IPS-NIHi7 (cell line): ENCODE data around the gene KCND3.
"Not testable (repeated sequence)": the region's sequence is repeated elsewhere in the genome, so short reads cannot be mapped to it uniquely, and the experiment has no call there.

Experiments
- DNase-seq: peaks from one replicate; pipeline ENCODE4 v3.0.0; 2012; ENCODE audit warnings: mixed read lengths; ENCODE audit errors: extremely low spot score

The KCND3 gene

GRCh38 chr1:111814305-111814628, 175.2 kb downstream of the KCND3 start:
- DNase-seq: no peak

- DNase-seq: peak; percentile 31
Observed at GRCh38 chr1:111813440-111814304, 175.8 kb downstream of the KCND3 start.

- DNase-seq: no peak
Observed at GRCh38 chr1:111812306-111812705, 177.2 kb downstream of the KCND3 start.

GRCh38 chr1:111811891-111812290, 177.6 kb downstream of the KCND3 start:
- DNase-seq: no peak

- DNase-seq: no peak
Observed at GRCh38 chr1:111805251-111805650, 184.2 kb downstream of the KCND3 start.

GRCh38 chr1:111804776-111805175, 184.7 kb downstream of the KCND3 start:
- no peak for DNase-seq

GRCh38 chr1:111803951-111804350, 185.5 kb downstream of the KCND3 start:
- DNase-seq: no peak

- DNase-seq: no peak
Observed at GRCh38 chr1:111802984-111803383, 186.5 kb downstream of the KCND3 start.

GRCh38 chr1:111802110-111802509, 187.4 kb downstream of the KCND3 start:
- DNase-seq: no peak

- peak; percentile 38 for DNase-seq
Observed at GRCh38 chr1:111801071-111801850, 188.2 kb downstream of the KCND3 start.

GRCh38 chr1:111799722-111800121, 189.7 kb downstream of the KCND3 start:
- DNase-seq: not testable (repeated sequence)

- no peak for DNase-seq
Observed at GRCh38 chr1:111798580-111798979, 190.9 kb downstream of the KCND3 start.

- DNase-seq: no peak
Observed at GRCh38 chr1:111795401-111795800, 194.1 kb downstream of the KCND3 start.

- DNase-seq: no peak
Observed at GRCh38 chr1:111793923-111794322, 195.5 kb downstream of the KCND3 start.

- no peak for DNase-seq
Observed at GRCh38 chr1:111792249-111792648, 197.2 kb downstream of the KCND3 start.

- no peak for DNase-seq
Observed at GRCh38 chr1:111791776-111792175, 197.7 kb downstream of the KCND3 start.

GRCh38 chr1:111789666-111790316, 199.7 kb downstream of the KCND3 start:
- DNase-seq: no peak

GRCh38 chr1:111789142-111789541, 200.3 kb downstream of the KCND3 start:
- no peak for DNase-seq

- no peak for DNase-seq
Observed at GRCh38 chr1:111786669-111787207, 202.7 kb downstream of the KCND3 start.

- no peak for DNase-seq
Observed at GRCh38 chr1:111784273-111784901, 205.1 kb downstream of the KCND3 start.

- no peak for DNase-seq
Observed at GRCh38 chr1:111779546-111779945, 209.9 kb downstream of the KCND3 start.

- DNase-seq: no peak
Observed at GRCh38 chr1:111778541-111779051, 210.9 kb downstream of the KCND3 start.
